ENCODE measurements around the gene PAQR8. TPM values are rescaled to one million over a fixed set of nuclear protein-coding genes. Genes with fewer than 3 reads are reported as not detected.

Gene PAQR8
- total RNA-seq, 1 experiment from 2014 or later: 3.6 TPM

DNA sequence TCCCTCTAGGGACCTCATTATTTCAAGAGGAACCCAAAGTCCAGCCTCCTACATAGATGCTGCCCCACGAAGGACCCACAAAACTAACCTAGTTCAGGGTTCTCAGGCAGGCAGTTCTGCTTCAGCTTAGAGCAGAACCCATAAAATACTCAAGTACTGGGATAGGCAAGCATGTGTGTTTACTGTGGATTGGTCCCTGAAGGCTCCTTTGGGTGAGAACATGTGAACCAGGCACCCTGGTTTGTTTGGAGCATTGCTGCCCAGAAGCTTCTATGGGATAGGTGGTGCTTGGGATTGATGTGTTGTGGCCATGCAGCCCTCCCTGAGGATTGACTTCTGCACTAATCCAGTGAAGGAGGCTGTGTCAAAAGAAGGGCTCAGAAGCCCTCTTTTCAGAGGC, 43.3 kb downstream of the PAQR8 start:
- POLR2A ChIA-PET: no interaction called here
- TF ChIP-seq SIN3A (IDR thresholded peaks at IDR 0.05; ENCODE audit: borderline replicate concordance, insufficient read depth, low read depth, low read length) (no peak), POLR2AphosphoS5 (IDR thresholded peaks at IDR 0.05; ENCODE audit: low read depth, low read length) (no peak), TCF7L2 (IDR thresholded peaks at IDR 0.05; ENCODE audit: low read depth, low read length) (no peak)
- TF ChIP-seq, protein P1, sequence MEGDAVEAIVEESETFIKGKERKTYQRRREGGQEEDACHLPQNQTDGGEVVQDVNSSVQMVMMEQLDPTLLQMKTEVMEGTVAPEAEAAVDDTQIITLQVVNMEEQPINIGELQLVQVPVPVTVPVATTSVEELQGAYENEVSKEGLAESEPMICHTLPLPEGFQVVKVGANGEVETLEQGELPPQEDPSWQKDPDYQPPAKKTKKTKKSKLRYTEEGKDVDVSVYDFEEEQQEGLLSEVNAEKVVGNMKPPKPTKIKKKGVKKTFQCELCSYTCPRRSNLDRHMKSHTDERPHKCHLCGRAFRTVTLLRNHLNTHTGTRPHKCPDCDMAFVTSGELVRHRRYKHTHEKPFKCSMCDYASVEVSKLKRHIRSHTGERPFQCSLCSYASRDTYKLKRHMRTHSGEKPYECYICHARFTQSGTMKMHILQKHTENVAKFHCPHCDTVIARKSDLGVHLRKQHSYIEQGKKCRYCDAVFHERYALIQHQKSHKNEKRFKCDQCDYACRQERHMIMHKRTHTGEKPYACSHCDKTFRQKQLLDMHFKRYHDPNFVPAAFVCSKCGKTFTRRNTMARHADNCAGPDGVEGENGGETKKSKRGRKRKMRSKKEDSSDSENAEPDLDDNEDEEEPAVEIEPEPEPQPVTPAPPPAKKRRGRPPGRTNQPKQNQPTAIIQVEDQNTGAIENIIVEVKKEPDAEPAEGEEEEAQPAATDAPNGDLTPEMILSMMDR (IDR thresholded peaks at IDR 0.05): no peak
- TF ChIP-seq, protein P2, sequence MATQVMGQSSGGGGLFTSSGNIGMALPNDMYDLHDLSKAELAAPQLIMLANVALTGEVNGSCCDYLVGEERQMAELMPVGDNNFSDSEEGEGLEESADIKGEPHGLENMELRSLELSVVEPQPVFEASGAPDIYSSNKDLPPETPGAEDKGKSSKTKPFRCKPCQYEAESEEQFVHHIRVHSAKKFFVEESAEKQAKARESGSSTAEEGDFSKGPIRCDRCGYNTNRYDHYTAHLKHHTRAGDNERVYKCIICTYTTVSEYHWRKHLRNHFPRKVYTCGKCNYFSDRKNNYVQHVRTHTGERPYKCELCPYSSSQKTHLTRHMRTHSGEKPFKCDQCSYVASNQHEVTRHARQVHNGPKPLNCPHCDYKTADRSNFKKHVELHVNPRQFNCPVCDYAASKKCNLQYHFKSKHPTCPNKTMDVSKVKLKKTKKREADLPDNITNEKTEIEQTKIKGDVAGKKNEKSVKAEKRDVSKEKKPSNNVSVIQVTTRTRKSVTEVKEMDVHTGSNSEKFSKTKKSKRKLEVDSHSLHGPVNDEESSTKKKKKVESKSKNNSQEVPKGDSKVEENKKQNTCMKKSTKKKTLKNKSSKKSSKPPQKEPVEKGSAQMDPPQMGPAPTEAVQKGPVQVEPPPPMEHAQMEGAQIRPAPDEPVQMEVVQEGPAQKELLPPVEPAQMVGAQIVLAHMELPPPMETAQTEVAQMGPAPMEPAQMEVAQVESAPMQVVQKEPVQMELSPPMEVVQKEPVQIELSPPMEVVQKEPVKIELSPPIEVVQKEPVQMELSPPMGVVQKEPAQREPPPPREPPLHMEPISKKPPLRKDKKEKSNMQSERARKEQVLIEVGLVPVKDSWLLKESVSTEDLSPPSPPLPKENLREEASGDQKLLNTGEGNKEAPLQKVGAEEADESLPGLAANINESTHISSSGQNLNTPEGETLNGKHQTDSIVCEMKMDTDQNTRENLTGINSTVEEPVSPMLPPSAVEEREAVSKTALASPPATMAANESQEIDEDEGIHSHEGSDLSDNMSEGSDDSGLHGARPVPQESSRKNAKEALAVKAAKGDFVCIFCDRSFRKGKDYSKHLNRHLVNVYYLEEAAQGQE (IDR thresholded peaks at IDR 0.05; ENCODE audit: insufficient read depth in 1 of 2, low read depth in 2 of 2, low read length in 1 of 2): no peak
- in situ Hi-C loops (cut with HindIII; ENCODE audit: low pct_unique_long_range_greater_than_20kb, low sequenced_read_pairs): loop anchor here (10.0 kb wide), 1 partner anchor 120 kb away; the partner anchor contains the start of gene MCM3

DNA sequence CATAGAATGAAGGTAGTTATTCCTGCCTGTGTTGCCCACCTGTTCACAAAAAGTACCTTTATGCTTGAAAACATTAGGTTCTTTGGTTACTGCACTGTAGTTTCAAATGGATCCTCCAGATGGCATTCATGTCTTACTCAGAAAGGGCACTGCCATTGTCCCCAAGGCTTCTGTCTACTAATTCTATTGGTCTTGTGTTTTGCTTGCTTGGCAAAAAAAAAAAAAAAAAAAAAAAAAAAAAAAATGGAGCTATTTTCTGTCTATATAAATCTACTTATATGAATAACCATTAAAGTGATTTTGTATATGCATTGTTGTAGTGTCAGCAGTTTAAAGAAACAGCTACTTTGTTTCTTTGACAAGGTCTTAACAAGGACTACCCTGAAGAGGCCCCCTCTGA, 45.5 kb downstream of the PAQR8 start:
- Histone ChIP-seq H3K27ac (ENCODE audit: low read length) (no peak overlapping the region), H3K27me3 (ENCODE audit: control insufficient read depth, insufficient read depth, low read length) (no peaks in the 10 kb centered on the region), H3K4me1 (ENCODE audit: control insufficient read depth, insufficient read depth, low read length) (no peaks in the 10 kb centered on the region), H3K36me3 (ENCODE audit: control insufficient read depth, insufficient read depth, low read length) (no peaks in the 10 kb centered on the region), H3K4me3 (ENCODE audit: low read depth in 2 of 2, low read length in 2 of 2) (no peak overlapping the region), H3K9me3 (ENCODE audit: control insufficient read depth, insufficient read depth, low read depth, low read length) (no peaks in the 10 kb centered on the region)
- DNase-seq (ENCODE audit: low read depth, low spot score) (no peak), ATAC-seq (peak; percentile 85)
- ChIA-PET POLR2A (interaction anchor here (0.6 kb wide), 1 partner anchor 17 kb away, joined by 3 read pairs; no protein-coding TSS in a partner anchor), CTCF (interaction anchor here (0.5 to 1.0 kb wide), 30 partner anchors 8 to 1288 kb away, joined by 3 to 18 read pairs (median 5); no protein-coding TSS in a partner anchor)
- in situ Hi-C loops (cut with HindIII; ENCODE audit: low pct_unique_long_range_greater_than_20kb, low sequenced_read_pairs) (loop anchor here (10.0 kb wide), 1 partner anchor 123 kb away; the partner anchor contains the start of gene MCM3), intact Hi-C loops (cut with micrococcal nuclease; ENCODE audit: unreplicated experiment) (no loop called here)
- BruUV-seq (replicated peaks): no TSS peak
- no peak for TF ChIP-seq TCF7L2 (IDR thresholded peaks at IDR 0.05; ENCODE audit: low read depth, low read length)
- TF ChIP-seq POLR2AphosphoS5 (IDR thresholded peaks at IDR 0.05; ENCODE audit: low read depth, low read length): no peak
- TF ChIP-seq, protein P2 (IDR thresholded peaks at IDR 0.05; ENCODE audit: insufficient read depth in 1 of 2, low read depth in 2 of 2, low read length in 1 of 2): no peak
- no peak for TF ChIP-seq SIN3A (IDR thresholded peaks at IDR 0.05; ENCODE audit: borderline replicate concordance, insufficient read depth, low read depth, low read length)
- TF ChIP-seq, protein P1 (IDR thresholded peaks at IDR 0.05): peak; percentile 69; the same call in 1 of the 2 replicates

More for the DNA sequence above, 43.3 kb downstream of the PAQR8 start:
- intact Hi-C loops (cut with micrococcal nuclease; ENCODE audit: unreplicated experiment): no loop called here
- Histone ChIP-seq H3K4me1 (ENCODE audit: control insufficient read depth, insufficient read depth, low read length) (no peaks in the 10 kb centered on the region; the same call in 1 of the 2 replicates), H3K27ac (ENCODE audit: low read length) (no peak overlapping the region), H3K27me3 (ENCODE audit: control insufficient read depth, insufficient read depth, low read length) (no peaks in the 10 kb centered on the region), H3K9me3 (ENCODE audit: control insufficient read depth, insufficient read depth, low read depth, low read length) (no peaks in the 10 kb centered on the region), H3K36me3 (ENCODE audit: control insufficient read depth, insufficient read depth, low read length) (no peaks in the 10 kb centered on the region), H3K4me3 (ENCODE audit: low read depth in 2 of 2, low read length in 2 of 2) (no peak overlapping the region)
- BruUV-seq (replicated peaks): no TSS peak
- no peak for DNase-seq (ENCODE audit: low read depth, low spot score)
- CTCF ChIA-PET: interaction anchor here (0.6 kb wide), 1 partner anchor 229 kb away, joined by 3 read pairs; no protein-coding TSS in a partner anchor
- ATAC-seq: no peak

Data from Panc1 (cell line).